Pancreas (tissue), 10 donors: Measurements from ENCODE around the gene NUP93. TPM values are rescaled to one million over a fixed set of nuclear protein-coding genes. Genes with fewer than 3 reads are reported as not detected.

Experiments
- ATAC-seq, 4 donors: fragments of 200-7000 bp; cut with Tn5 transposase; one replicate each; pipeline versions ENCODE4 v1.8.0 to v1.9.1; 2020; ENCODE audit warnings: mild to moderate bottlenecking in 4 of 4, moderate library complexity in 4 of 4
- DNase-seq, 6 donors: peaks; one replicate each; pipeline ENCODE4 v3.0.0-alpha.2; 2020
- FAIRE-seq: peaks from 2 replicates; lab custom pipeline; 2012; peaks lifted over from hg19 to GRCh38; lab: Jason Lieb, UNC
- H3K27ac ChIP-seq, 4 donors: fragments of 200-600 bp; sonication (generic); 1 replicate in 3 of 4; 2 replicates in 1 of 4; pipeline versions ENCODE4 v1.5.0 to v1.8.0; 2020
- H3K27me3 ChIP-seq, 4 donors: fragments of 200-600 bp; one replicate each; pipeline ENCODE4 v1.8.0; 2021
- H3K36me3 ChIP-seq, 3 donors: fragments of 200-600 bp; sonication (generic) in 1 of 3; one replicate each; pipeline versions ENCODE4 v1.5.0 to v1.8.0; 2020 to 2021
- H3K4me1 ChIP-seq, 3 donors: fragments of 200-600 bp; one replicate each; pipeline ENCODE4 v1.8.0; 2021
- H3K4me3 ChIP-seq, 4 donors: fragments of 200-600 bp; sonication (generic) in 2 of 4; one replicate each; pipeline versions ENCODE4 v1.5.0 to v1.8.0; 2020 to 2021
- H3K9me3 ChIP-seq, 4 donors: fragments of 200-600 bp; one replicate each; pipeline ENCODE4 v1.8.0; 2021
- WGBS, 2 donors: extraction: QIAGEN DNeasy Blood & Tissue Kit; methylation state at CpG; one replicate each; pipeline ENCODE4 v1.1.7; 2013; 5-methylcytosine and 5-hydroxymethylcytosine counted together
- intact Hi-C, 3 donors: fragments of 100-400 bp; cut with DNase I; formaldehyde crosslinking; loops; one replicate each; pipeline versions ENCODE4 v1.11.1 to v1.14.2; 2022
- polyA plus RNA-seq, 2 donors: library from polyadenylated mRNA; stranded (reverse); fragments of 200-250 nt; gene quantifications; one replicate each; pipeline ENCODE4 v1.2.3, GENCODE V29; 2013
- total RNA-seq, 6 donors: library from RNA; stranded (reverse); fragmentation: NEBNext Ultra II Directional in 4 of 6; extraction: Animal tissue kit (Norgen Biotek cat#: 25700) in 4 of 6; gene quantifications; one replicate each; pipeline versions ENCODE4 v1.2.1 to v1.2.4, GENCODE V29; 2021 to 2023
- TF ChIP-seq, protein P1 (sequence below), 4 donors: fragments of 200-600 bp; sonication (generic) in 3 of 4; IDR thresholded peaks; one replicate each; pipeline versions ENCODE4 v1.5.0 to v1.8.0; 2021; ENCODE audit warnings: antibody characterized with exemption in 4 of 4
- donor health status: healthy with polysubstance abuse.
- donor health status: DM: no; HTN: no; CAD: no; lungs with moderate emphysema.
- donor health status: DM: no; HTN: no; CAD: no.
- donor health status: control.
- donor health status: control.
- donor health status: Bipolar disorder and iron deficiency.
- donor health status: DM: yes; HTN: yes; CAD: no.
- donor health status: DM: no; HTN: no; CAD: no.
- donor health status: DM: no; HTN: no; CAD: no.
- donor health status: DM: yes; HTN: yes; CAD: no.

NUP93 gene
- total and polyA plus RNA-seq, 8 donors: 13.1 to 31.4 (median 21.2) TPM

- FAIRE-seq (no peak), ATAC-seq (peak in 2 of 4 donors; percentile 18 to 40), DNase-seq (no peak)
- intact Hi-C loops: no loop called here
- Histone ChIP-seq H3K27me3 (no peaks in the 10 kb centered on the region), H3K27ac (peak overlapping the region; percentile 19 to 42 (median 30)), H3K9me3 (no peaks in the 10 kb centered on the region), H3K4me1 (peaks cover 0 to 4% (median 0%) of the 10 kb centered on the region in 3 donors), H3K36me3 (no peaks in the 10 kb centered on the region), H3K4me3 (no peak overlapping the region)
- 75% methylated on average over 9 of the region's 9 CpGs for WGBS, 2 donors
- TF ChIP-seq, protein P1, sequence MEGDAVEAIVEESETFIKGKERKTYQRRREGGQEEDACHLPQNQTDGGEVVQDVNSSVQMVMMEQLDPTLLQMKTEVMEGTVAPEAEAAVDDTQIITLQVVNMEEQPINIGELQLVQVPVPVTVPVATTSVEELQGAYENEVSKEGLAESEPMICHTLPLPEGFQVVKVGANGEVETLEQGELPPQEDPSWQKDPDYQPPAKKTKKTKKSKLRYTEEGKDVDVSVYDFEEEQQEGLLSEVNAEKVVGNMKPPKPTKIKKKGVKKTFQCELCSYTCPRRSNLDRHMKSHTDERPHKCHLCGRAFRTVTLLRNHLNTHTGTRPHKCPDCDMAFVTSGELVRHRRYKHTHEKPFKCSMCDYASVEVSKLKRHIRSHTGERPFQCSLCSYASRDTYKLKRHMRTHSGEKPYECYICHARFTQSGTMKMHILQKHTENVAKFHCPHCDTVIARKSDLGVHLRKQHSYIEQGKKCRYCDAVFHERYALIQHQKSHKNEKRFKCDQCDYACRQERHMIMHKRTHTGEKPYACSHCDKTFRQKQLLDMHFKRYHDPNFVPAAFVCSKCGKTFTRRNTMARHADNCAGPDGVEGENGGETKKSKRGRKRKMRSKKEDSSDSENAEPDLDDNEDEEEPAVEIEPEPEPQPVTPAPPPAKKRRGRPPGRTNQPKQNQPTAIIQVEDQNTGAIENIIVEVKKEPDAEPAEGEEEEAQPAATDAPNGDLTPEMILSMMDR (IDR thresholded peaks at IDR 0.05): no peak
These were observed 130.5 kb downstream of the NUP93 start for GRCh38 chr16:56860226-56861020.

- peak in 1 of 6 donors; percentile 42 for DNase-seq
- Histone ChIP-seq H3K27me3 (no peaks in the 10 kb centered on the region), H3K9me3 (no peaks in the 10 kb centered on the region), H3K4me3 (no peak overlapping the region), H3K27ac (peak overlapping the region; percentile 19 to 42 (median 30)), H3K36me3 (no peaks in the 10 kb centered on the region), H3K4me1 (peaks cover 0 to 4% (median 0%) of the 10 kb centered on the region in 3 donors)
- whole genome bisulfite sequencing, 2 donors: 13 to 19% methylated on average over 3 of the region's 3 CpGs
- ATAC-seq: peak; percentile 9 to 42 (median 34)
- no peak for FAIRE-seq
- intact Hi-C loops: no loop called here
- TF ChIP-seq, protein P1 (IDR thresholded peaks at IDR 0.05): no peak
These were observed 131.2 kb downstream of the NUP93 start for GRCh38 chr16:56861092-56861610.

DNA sequence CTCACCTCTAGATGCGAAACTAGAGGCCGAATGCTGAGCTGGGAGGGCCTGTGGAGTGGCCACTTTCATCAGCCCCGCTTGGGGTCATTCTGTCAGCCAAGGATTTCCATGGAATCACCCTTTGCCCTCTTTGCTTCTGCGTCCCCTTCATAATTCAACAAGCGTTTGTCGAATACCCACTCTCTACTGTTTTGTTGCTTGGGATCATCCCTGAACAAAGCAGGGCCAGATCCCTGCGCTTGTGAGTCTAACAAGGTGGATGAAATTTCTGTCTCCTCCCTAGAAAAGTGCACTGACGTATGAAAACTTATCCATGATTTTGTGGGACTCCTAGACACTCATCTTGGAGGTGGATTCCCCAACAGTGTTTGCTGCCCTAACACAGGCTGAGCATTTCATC is 131.8 kb downstream of the NUP93 start:
- DNase-seq (no peak), ATAC-seq (no peak), FAIRE-seq (no peak)
- no peak overlapping the region for H3K27ac ChIP-seq
- H3K4me1 ChIP-seq: peaks cover 0 to 4% (median 0%) of the 10 kb centered on the region in 3 donors
- no peaks in the 10 kb centered on the region for H3K36me3 ChIP-seq
- H3K9me3 ChIP-seq: no peaks in the 10 kb centered on the region
- WGBS, 2 donors: 94 to 95% methylated on average over 8 of the region's 8 CpGs
- TF ChIP-seq, protein P1 (IDR thresholded peaks at IDR 0.05): no peak
- H3K27me3 ChIP-seq: no peaks in the 10 kb centered on the region
- intact Hi-C loops: no loop called here
- no peak overlapping the region for H3K4me3 ChIP-seq

DNA sequence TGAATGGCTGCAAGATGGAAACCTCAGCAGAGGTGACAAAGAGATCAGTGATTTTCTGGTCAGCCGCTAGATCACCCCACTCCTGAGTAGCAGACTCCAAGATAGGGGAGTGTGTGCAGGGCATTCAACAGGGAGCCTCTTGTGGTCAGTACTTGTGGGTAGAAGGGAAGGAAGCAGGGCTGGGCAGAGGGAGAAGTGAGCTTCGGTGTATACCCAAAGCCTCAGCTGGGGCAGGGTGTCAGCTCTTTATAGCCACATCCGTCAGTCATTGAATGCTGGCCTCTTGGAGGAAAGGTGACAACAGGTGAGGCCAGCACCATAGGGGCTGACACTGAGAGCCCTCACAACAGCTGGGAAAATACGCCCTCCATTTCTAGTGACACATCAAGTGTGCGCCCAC is 132.8 kb downstream of the NUP93 start:
- H3K36me3 ChIP-seq: no peaks in the 10 kb centered on the region
- H3K27ac ChIP-seq: no peak overlapping the region
- peak in 1 of 4 donors; percentile 22 for ATAC-seq
- no peak overlapping the region for H3K4me3 ChIP-seq
- no peak for DNase-seq
- H3K9me3 ChIP-seq: no peaks in the 10 kb centered on the region
- WGBS, 2 donors: 87 to 94% methylated on average over 5 of the region's 5 CpGs
- no peaks in the 10 kb centered on the region for H3K27me3 ChIP-seq
- peaks cover 0 to 12% (median 0%) of the 10 kb centered on the region in 3 donors for H3K4me1 ChIP-seq
- no peak for FAIRE-seq
- TF ChIP-seq, protein P1 (IDR thresholded peaks at IDR 0.05): no peak
- intact Hi-C loops: no loop called here
